Common myeloid progenitor, CD34-positive (primary cell): ENCODE measurements around the gene TGFBR1.

Experiments
- CTCF ChIA-PET: fragments of 350-600 bp; sonication (Branson Sonifier 250); formaldehyde crosslinking; loops from one replicate; lab custom pipeline; 2021; ENCODE audit warnings: antibody characterized with exemption; lab: Charles Lee
- POLR2A ChIA-PET: fragments of 350-600 bp; sonication (Branson Sonifier 250); formaldehyde crosslinking; loops from one replicate; lab custom pipeline; 2021; ENCODE audit warnings: antibody characterized with exemption; lab: Charles Lee
- DNase-seq, 3 donors: peaks; one replicate each; pipeline versions ENCODE4 v3.0.0 to v3.0.0-alpha.2; 2013
- H3K27ac ChIP-seq, 2 experiments: 1 replicate in 1 of 2; 2 replicates in 1 of 2; pipeline ENCODE4 v1.7.0; 2013; ENCODE audit warnings: inconsistent platforms in 2 of 2, low read length in 2 of 2, mild to moderate bottlenecking in 2 of 2, low read depth in 1 of 2, moderate library complexity in 1 of 2; ENCODE audit not compliant: severe bottlenecking in 2 of 2, insufficient read depth in 1 of 2, poor library complexity in 1 of 2
- H3K27me3 ChIP-seq, 5 experiments: replicated peaks in 2 of 5; 1 replicate in 3 of 5; 2 replicates in 2 of 5; pipeline versions ENCODE4 v1.6.1 to v1.7.0; 2013; ENCODE audit warnings: low read length in 4 of 5, mild to moderate bottlenecking in 2 of 5, moderate library complexity in 2 of 5, inconsistent platforms in 1 of 5; ENCODE audit not compliant: insufficient read depth in 5 of 5, control insufficient read depth in 4 of 5
- H3K36me3 ChIP-seq, 4 experiments: 1 replicate in 2 of 4; 2 replicates in 2 of 4; pipeline versions ENCODE4 v1.6.1 to v1.7.0; 2013; ENCODE audit warnings: low read length in 3 of 4, control low read depth in 1 of 4, mild to moderate bottlenecking in 1 of 4; ENCODE audit not compliant: control insufficient read depth in 4 of 4, insufficient read depth in 4 of 4
- H3K4me1 ChIP-seq, 4 experiments: 1 replicate in 3 of 4; 2 replicates in 1 of 4; pipeline versions ENCODE4 v1.6.1 to v1.7.1; 2013; ENCODE audit warnings: low read length in 3 of 4, mild to moderate bottlenecking in 3 of 4, control low read depth in 1 of 4, inconsistent platforms in 1 of 4, moderate library complexity in 1 of 4; ENCODE audit not compliant: control insufficient read depth in 4 of 4, insufficient read depth in 4 of 4; ENCODE audit errors: control extremely low read depth in 1 of 4
- H3K4me3 ChIP-seq, 7 experiments: 1 replicate in 4 of 7; 2 replicates in 3 of 7; pipeline versions ENCODE4 v1.5.1 to v1.7.0; 2013; ENCODE audit warnings: mild to moderate bottlenecking in 7 of 7, low read length in 6 of 7, moderate library complexity in 6 of 7, inconsistent platforms in 2 of 7, low read depth in 2 of 7, control low read depth in 1 of 7; ENCODE audit not compliant: insufficient read depth in 4 of 7, control insufficient read depth in 1 of 7; ENCODE audit errors: extremely low read depth in 1 of 7
- H3K9me3 ChIP-seq, 5 experiments: 1 replicate in 4 of 5; 2 replicates in 1 of 5; pipeline versions ENCODE4 v1.6.1 to v1.7.1; 2013; ENCODE audit warnings: low read length in 4 of 5, mild to moderate bottlenecking in 2 of 5, inconsistent platforms in 1 of 5, low read depth in 1 of 5, moderate library complexity in 1 of 5; ENCODE audit not compliant: control insufficient read depth in 4 of 5, insufficient read depth in 2 of 5; ENCODE audit errors: control extremely low read depth in 1 of 5
- WGBS: methylation state at CpG from one replicate; pipeline ENCODE4 v1.1.5; 2013; ENCODE audit not compliant: insufficient coverage; 5-methylcytosine and 5-hydroxymethylcytosine counted together

The TGFBR1 gene

GRCh38 chr9:99137891-99138290 is 33.0 kb downstream of the TGFBR1 start:
- ChIA-PET POLR2A (no interaction called here), CTCF (interaction anchor here (0.9 to 14.8 kb wide), 13 partner anchors 10 to 290 kb away, joined by 3 to 313 read pairs (median 8); no protein-coding TSS in a partner anchor)
- H3K9me3 ChIP-seq: no peaks in the 10 kb centered on the region
- no peaks in the 10 kb centered on the region for H3K27me3 ChIP-seq
- peaks cover 28 to 59% (median 47%) of the 10 kb centered on the region in 4 experiments for H3K4me1 ChIP-seq
- H3K36me3 ChIP-seq: peaks cover 6 to 31% (median 16%) of the 10 kb centered on the region in 4 experiments
- no peak overlapping the region for H3K4me3 ChIP-seq
- DNase-seq: no peak
- peak overlapping the region in 1 of 2 experiments; percentile 35 for H3K27ac ChIP-seq
- WGBS: 36% methylated on average over 4 of the region's 7 CpGs

- Histone ChIP-seq H3K4me1 (peaks cover 28 to 54% (median 44%) of the 10 kb centered on the region in 4 experiments), H3K27me3 (no peaks in the 10 kb centered on the region), H3K27ac (no peak overlapping the region), H3K4me3 (peak overlapping the region in 1 of 7 experiments; percentile 8), H3K9me3 (no peaks in the 10 kb centered on the region), H3K36me3 (peaks cover 6 to 36% (median 19%) of the 10 kb centered on the region in 4 experiments)
- DNase-seq: no peak
- 84% methylated on average over 7 of the region's 8 CpGs for WGBS
- ChIA-PET POLR2A (no interaction called here), CTCF (interaction anchor here (0.6 to 14.8 kb wide), 21 partner anchors 8 to 378 kb away, joined by 3 to 313 read pairs (median 6); no protein-coding TSS in a partner anchor)
These were observed 33.7 kb downstream of the TGFBR1 start for GRCh38 chr9:99138424-99139284.

DNA sequence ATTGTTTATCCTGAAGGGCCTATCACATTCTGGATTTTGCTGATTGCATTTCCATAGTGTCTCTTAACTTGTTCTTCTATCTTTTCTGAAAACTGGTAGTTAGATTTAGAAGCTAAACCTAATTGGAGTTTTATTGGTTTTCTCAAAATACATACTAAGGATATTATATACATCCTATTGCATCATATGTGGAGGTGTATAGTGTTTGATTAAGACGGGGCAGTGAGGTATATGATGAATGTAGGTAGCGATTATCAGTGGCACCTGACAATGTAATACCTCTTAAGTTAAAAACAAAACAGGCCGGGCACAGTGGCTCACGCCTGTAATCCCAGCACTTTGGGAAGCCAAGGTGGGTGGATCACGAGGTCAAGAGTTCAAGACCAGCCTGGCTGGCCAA is 35.0 kb downstream of the TGFBR1 start:
- DNase-seq: no peak
- ChIA-PET CTCF (interaction anchor here (0.7 to 14.8 kb wide), 19 partner anchors 10 to 300 kb away, joined by 3 to 313 read pairs (median 7); no protein-coding TSS in a partner anchor), POLR2A (interaction anchor here (0.5 to 1.2 kb wide), 3 partner anchors 138 to 410 kb away, joined by 3 to 10 read pairs (median 4); no protein-coding TSS in a partner anchor)
- H3K27ac ChIP-seq: no peak overlapping the region
- H3K4me3 ChIP-seq: no peak overlapping the region
- H3K36me3 ChIP-seq: peaks cover 9 to 42% (median 24%) of the 10 kb centered on the region in 4 experiments
- no peaks in the 10 kb centered on the region for H3K9me3 ChIP-seq
- peaks cover 24 to 47% (median 36%) of the 10 kb centered on the region in 4 experiments for H3K4me1 ChIP-seq
- 100% methylated on average over 2 of the region's 5 CpGs for WGBS
- no peaks in the 10 kb centered on the region for H3K27me3 ChIP-seq

- H3K27me3 ChIP-seq: no peaks in the 10 kb centered on the region
- H3K4me3 ChIP-seq: no peak overlapping the region
- DNase-seq: peak; percentile 68 to 85 (median 79)
- H3K36me3 ChIP-seq: peaks cover 12 to 52% (median 31%) of the 10 kb centered on the region in 4 experiments
- peaks cover 16 to 37% (median 27%) of the 10 kb centered on the region in 4 experiments for H3K4me1 ChIP-seq
- WGBS: 80% methylated on average over 1 of the region's 2 CpGs
- ChIA-PET CTCF (interaction anchor here (0.7 to 14.8 kb wide), 34 partner anchors 9 to 334 kb away, joined by 3 to 313 read pairs (median 6); no protein-coding TSS in a partner anchor), POLR2A (no interaction called here)
- H3K9me3 ChIP-seq: no peaks in the 10 kb centered on the region
- H3K27ac ChIP-seq: no peak overlapping the region
These were observed 35.9 kb downstream of the TGFBR1 start for GRCh38 chr9:99140685-99141314.

DNA sequence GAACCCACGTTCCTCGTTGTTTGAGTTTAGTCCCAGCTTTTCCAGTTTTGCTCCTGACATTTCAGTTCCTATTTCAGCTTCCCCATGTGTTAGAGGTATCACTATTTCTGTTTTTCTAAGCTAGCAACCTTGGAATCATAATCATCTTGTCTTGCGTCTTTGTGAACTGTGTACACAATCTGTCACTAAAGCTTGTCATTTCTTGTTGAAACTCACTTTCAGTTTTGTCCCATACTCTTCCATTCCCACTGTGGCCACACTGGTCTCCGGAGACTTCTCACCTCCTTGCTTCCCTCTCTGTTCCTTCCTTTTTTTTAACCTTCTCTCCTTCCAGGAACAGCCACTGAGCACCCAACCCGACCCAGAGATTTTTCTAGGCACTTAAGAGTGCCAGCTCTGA is 36.9 kb downstream of the TGFBR1 start:
- Histone ChIP-seq H3K4me3 (no peak overlapping the region), H3K27ac (no peak overlapping the region), H3K36me3 (peaks cover 18 to 62% (median 38%) of the 10 kb centered on the region in 4 experiments), H3K27me3 (no peaks in the 10 kb centered on the region), H3K4me1 (peaks cover 8 to 27% (median 18%) of the 10 kb centered on the region in 4 experiments), H3K9me3 (no peaks in the 10 kb centered on the region)
- POLR2A ChIA-PET: interaction anchor here (0.5 kb wide), 1 partner anchor 603 kb away, joined by 3 read pairs; no protein-coding TSS in a partner anchor
- CTCF ChIA-PET: interaction anchor here (0.5 to 14.8 kb wide), 25 partner anchors 9 to 294 kb away, joined by 3 to 313 read pairs (median 5); no protein-coding TSS in a partner anchor
- 90% methylated on average over 5 of the region's 5 CpGs for WGBS
- DNase-seq: no peak

- Histone ChIP-seq H3K36me3 (peaks cover 20 to 66% (median 42%) of the 10 kb centered on the region in 4 experiments), H3K4me3 (no peak overlapping the region), H3K27ac (no peak overlapping the region), H3K9me3 (no peaks in the 10 kb centered on the region), H3K4me1 (peaks cover 7 to 23% (median 15%) of the 10 kb centered on the region in 4 experiments), H3K27me3 (no peaks in the 10 kb centered on the region)
- CTCF ChIA-PET: interaction anchor here (0.5 to 14.8 kb wide), 13 partner anchors 8 to 294 kb away, joined by 3 to 313 read pairs (median 6); no protein-coding TSS in a partner anchor
- DNase-seq: no peak
- POLR2A ChIA-PET: interaction anchor here (0.5 to 0.6 kb wide), 2 partner anchors 38 to 603 kb away, joined by 3 read pairs; no protein-coding TSS in a partner anchor
- WGBS: 80% methylated on average over 1 of the region's 4 CpGs
These were observed 37.4 kb downstream of the TGFBR1 start for GRCh38 chr9:99142275-99142674.
